H54 (cell line): ENCODE results near the gene EDIL3.
"Not testable (repeated sequence)": the region's sequence is repeated elsewhere in the genome, so short reads cannot be mapped to it uniquely, and the experiment has no call there.

Experiments
- DNase-seq: peaks from one replicate; pipeline ENCODE4 v3.0.0; 2011; ENCODE audit warnings: low spot score, mixed read lengths; ENCODE audit not compliant: insufficient read length
- FAIRE-seq: peaks from 3 replicates; lab custom pipeline; 2011; peaks lifted over from hg19 to GRCh38; lab: Jason Lieb, UNC
- POLR2A ChIP-seq: IDR thresholded peaks from 2 replicates; pipeline ENCODE4 v1.6.1; 2011; ENCODE audit warnings: low read depth, mild to moderate bottlenecking, low read length

EDIL3 gene

GRCh38 chr5:84191281-84191680 is 193.4 kb downstream of the EDIL3 start:
- FAIRE-seq (no peak), DNase-seq (no peak)
- TF ChIP-seq POLR2A: no peak

GRCh38 chr5:84184857-84185256 is 199.8 kb downstream of the EDIL3 start:
- no peak for TF ChIP-seq POLR2A
- no peak for DNase-seq
- no peak for FAIRE-seq

- TF ChIP-seq POLR2A: no peak
- FAIRE-seq (no peak), DNase-seq (no peak)
Observed at GRCh38 chr5:84181093-84181492, 203.6 kb downstream of the EDIL3 start.

GRCh38 chr5:84168841-84169240 is 215.8 kb downstream of the EDIL3 start:
- TF ChIP-seq POLR2A: no peak
- DNase-seq (no peak), FAIRE-seq (peak; percentile 20)

- no peak for DNase-seq
- FAIRE-seq: no peak
- no peak for TF ChIP-seq POLR2A
Observed at GRCh38 chr5:84163671-84164070, 221.0 kb downstream of the EDIL3 start.

- DNase-seq (no peak), FAIRE-seq (no peak)
- TF ChIP-seq POLR2A: no peak
Observed at GRCh38 chr5:84162695-84163094, 222.0 kb downstream of the EDIL3 start.

- FAIRE-seq: not testable (repeated sequence)
Observed at GRCh38 chr5:84160650-84161049, 224.0 kb downstream of the EDIL3 start.

GRCh38 chr5:84149094-84149493 is 235.6 kb downstream of the EDIL3 start:
- no peak for TF ChIP-seq POLR2A
- DNase-seq (no peak), FAIRE-seq (no peak)

More at GRCh38 chr5:84160650-84161049, 224.0 kb downstream of the EDIL3 start:
- not testable (repeated sequence) for DNase-seq

GRCh38 chr5:84148651-84149050 is 236.0 kb downstream of the EDIL3 start:
- DNase-seq (no peak), FAIRE-seq (no peak)
- no peak for TF ChIP-seq POLR2A

- no peak for TF ChIP-seq POLR2A
- no peak for FAIRE-seq
Observed at GRCh38 chr5:84137541-84137940, 247.1 kb downstream of the EDIL3 start.

GRCh38 chr5:84131372-84131771 is 253.3 kb downstream of the EDIL3 start:
- DNase-seq: no peak
- TF ChIP-seq POLR2A: no peak
- peak; percentile 33 for FAIRE-seq

More at GRCh38 chr5:84137541-84137940, 247.1 kb downstream of the EDIL3 start:
- no peak for DNase-seq

- DNase-seq (no peak), FAIRE-seq (no peak)
- TF ChIP-seq POLR2A: no peak
Observed at GRCh38 chr5:84130006-84130580, 254.6 kb downstream of the EDIL3 start.

GRCh38 chr5:84125216-84125615 is 259.5 kb downstream of the EDIL3 start:
- DNase-seq: no peak
- TF ChIP-seq POLR2A: no peak
- no peak for FAIRE-seq

- FAIRE-seq: no peak
- no peak for TF ChIP-seq POLR2A
- DNase-seq: no peak
Observed at GRCh38 chr5:84119252-84119651, 265.4 kb downstream of the EDIL3 start.

GRCh38 chr5:84118551-84118950 is 266.1 kb downstream of the EDIL3 start:
- FAIRE-seq: no peak

More at GRCh38 chr5:84118551-84118950, 266.1 kb downstream of the EDIL3 start:
- TF ChIP-seq POLR2A: no peak
- DNase-seq: no peak
